Right atrium auricular region (tissue), 2 donors: Measurements from ENCODE around the gene ICOSLG. TPM values are rescaled to one million over a fixed set of nuclear protein-coding genes. Genes with fewer than 3 reads are reported as not detected.
"Not testable (repeated sequence)": the region's sequence is repeated elsewhere in the genome, so short reads cannot be mapped to it uniquely, and the experiment has no call there.

Source experiments
- DNase-seq: peaks from one replicate; pipeline ENCODE4 v3.0.0-alpha.2; 2019; ENCODE audit warnings: low spot score
- H3K27ac ChIP-seq, 2 donors: fragments of 200-600 bp; sonication (generic); 1 replicate in 1 of 2; 2 replicates in 1 of 2; pipeline ENCODE4 v1.5.1; 2016 to 2019
- H3K27me3 ChIP-seq, 2 donors: fragments of 200-600 bp; sonication (generic); one replicate each; pipeline versions ENCODE4 v1.5.1 to v1.6.0; 2017 to 2019
- H3K36me3 ChIP-seq: fragments of 200-600 bp; sonication (generic); one replicate; pipeline ENCODE4 v1.5.1; 2016
- H3K4me1 ChIP-seq, 2 donors: fragments of 200-600 bp; sonication (generic); one replicate each; pipeline versions ENCODE4 v1.5.1 to v1.6.0; 2017 to 2019
- H3K4me3 ChIP-seq, 2 donors: fragments of 200-600 bp; sonication (generic); 1 replicate in 1 of 2; 2 replicates in 1 of 2; pipeline ENCODE4 v1.5.1; 2017 to 2019; ENCODE audit warnings: mild to moderate bottlenecking in 1 of 2, moderate library complexity in 1 of 2
- H3K9me3 ChIP-seq, 2 donors: fragments of 200-600 bp; sonication (generic); one replicate each; pipeline ENCODE4 v1.5.1; 2019
- total RNA-seq, 2 donors: library from RNA; depleted of rRNA; stranded (reverse); fragments of >200 nt; gene quantifications; one replicate each; pipeline ENCODE4 v1.1.0, GENCODE V29; 2016
- TF ChIP-seq, protein P1 (sequence below), 2 donors: fragments of 200-600 bp; sonication (generic); IDR thresholded peaks; one replicate each; pipeline ENCODE4 v1.5.1; 2019; ENCODE audit warnings: antibody characterized with exemption in 2 of 2

The ICOSLG gene
- 1 to 10 TPM; 1.0 to 1.1 TPM for total RNA-seq

GRCh38 chr21:44240842-44241241 lies at the start of gene ICOSLG:
Gene ICOSLG (minus strand): TSS chr21:44240943. CDS start chr21:44240817, 126 bp downstream.
- H3K27me3 ChIP-seq, H3K4me3 ChIP-seq, H3K9me3 ChIP-seq: not testable (repeated sequence)

DNA sequence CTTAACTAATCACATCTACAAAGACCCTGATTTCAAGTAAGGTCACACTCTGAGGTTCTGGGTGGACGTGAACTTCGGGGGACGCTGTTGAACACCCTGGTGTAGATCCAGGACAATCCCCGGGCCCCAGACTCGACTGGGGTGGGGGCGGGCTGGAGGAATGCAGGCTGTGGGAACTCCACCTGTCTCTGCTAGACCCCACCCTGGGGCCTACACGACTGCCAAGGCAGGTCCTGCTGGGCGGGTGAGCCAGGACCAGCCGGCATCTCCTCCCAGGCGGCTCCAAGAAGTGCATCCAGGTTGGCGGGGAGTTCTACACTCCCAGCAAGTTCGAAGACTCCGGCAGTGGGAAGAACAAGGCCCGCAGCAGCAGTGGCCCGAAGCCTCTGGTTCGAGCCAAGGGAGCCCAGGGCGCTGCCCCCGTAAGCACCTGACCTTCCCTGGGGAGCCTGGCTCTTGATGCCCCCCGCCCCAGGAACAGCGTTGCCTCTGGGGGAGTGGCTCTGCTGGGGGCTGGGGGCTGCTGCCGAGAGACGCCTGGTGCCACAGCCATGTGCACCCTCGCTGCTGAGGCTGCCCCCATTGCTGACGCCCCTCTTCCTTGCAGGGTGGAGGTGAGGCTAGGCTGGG lies 48.8 kb upstream of the ICOSLG start:
- DNase-seq: no peak
- TF ChIP-seq, protein P1, sequence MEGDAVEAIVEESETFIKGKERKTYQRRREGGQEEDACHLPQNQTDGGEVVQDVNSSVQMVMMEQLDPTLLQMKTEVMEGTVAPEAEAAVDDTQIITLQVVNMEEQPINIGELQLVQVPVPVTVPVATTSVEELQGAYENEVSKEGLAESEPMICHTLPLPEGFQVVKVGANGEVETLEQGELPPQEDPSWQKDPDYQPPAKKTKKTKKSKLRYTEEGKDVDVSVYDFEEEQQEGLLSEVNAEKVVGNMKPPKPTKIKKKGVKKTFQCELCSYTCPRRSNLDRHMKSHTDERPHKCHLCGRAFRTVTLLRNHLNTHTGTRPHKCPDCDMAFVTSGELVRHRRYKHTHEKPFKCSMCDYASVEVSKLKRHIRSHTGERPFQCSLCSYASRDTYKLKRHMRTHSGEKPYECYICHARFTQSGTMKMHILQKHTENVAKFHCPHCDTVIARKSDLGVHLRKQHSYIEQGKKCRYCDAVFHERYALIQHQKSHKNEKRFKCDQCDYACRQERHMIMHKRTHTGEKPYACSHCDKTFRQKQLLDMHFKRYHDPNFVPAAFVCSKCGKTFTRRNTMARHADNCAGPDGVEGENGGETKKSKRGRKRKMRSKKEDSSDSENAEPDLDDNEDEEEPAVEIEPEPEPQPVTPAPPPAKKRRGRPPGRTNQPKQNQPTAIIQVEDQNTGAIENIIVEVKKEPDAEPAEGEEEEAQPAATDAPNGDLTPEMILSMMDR (IDR thresholded peaks at IDR 0.05): no peak
- Histone ChIP-seq H3K36me3 (no peaks in the 10 kb centered on the region), H3K4me1 (peaks cover 0 to 13% of the 10 kb centered on the region in 2 donors), H3K4me3 (no peak overlapping the region), H3K27ac (no peak overlapping the region), H3K27me3 (no peaks in the 10 kb centered on the region), H3K9me3 (no peaks in the 10 kb centered on the region)

More at GRCh38 chr21:44240842-44241241, at the start of gene ICOSLG:
- not testable (repeated sequence) for H3K36me3 ChIP-seq, H3K27ac ChIP-seq, H3K4me1 ChIP-seq, DNase-seq

- Histone ChIP-seq H3K27me3 (no peaks in the 10 kb centered on the region), H3K4me3 (no peak overlapping the region), H3K4me1 (peaks cover 0 to 9% of the 10 kb centered on the region in 2 donors), H3K9me3 (no peaks in the 10 kb centered on the region), H3K36me3 (no peaks in the 10 kb centered on the region), H3K27ac (no peak overlapping the region)
- TF ChIP-seq, protein P1 (IDR thresholded peaks at IDR 0.05): no peak
- DNase-seq: no peak
Measured at GRCh38 chr21:44288251-44289110, 47.7 kb upstream of the ICOSLG start.

- no peak overlapping the region for H3K27ac ChIP-seq
- H3K4me3 ChIP-seq: no peak overlapping the region
- no peaks in the 10 kb centered on the region for H3K9me3 ChIP-seq
- no peak for DNase-seq
- H3K4me1 ChIP-seq: peaks cover 0 to 9% of the 10 kb centered on the region in 2 donors
- H3K36me3 ChIP-seq: no peaks in the 10 kb centered on the region
- TF ChIP-seq, protein P1 (IDR thresholded peaks at IDR 0.05): no peak
- no peaks in the 10 kb centered on the region for H3K27me3 ChIP-seq
Measured at GRCh38 chr21:44286716-44287632, 46.2 kb upstream of the ICOSLG start.

DNA sequence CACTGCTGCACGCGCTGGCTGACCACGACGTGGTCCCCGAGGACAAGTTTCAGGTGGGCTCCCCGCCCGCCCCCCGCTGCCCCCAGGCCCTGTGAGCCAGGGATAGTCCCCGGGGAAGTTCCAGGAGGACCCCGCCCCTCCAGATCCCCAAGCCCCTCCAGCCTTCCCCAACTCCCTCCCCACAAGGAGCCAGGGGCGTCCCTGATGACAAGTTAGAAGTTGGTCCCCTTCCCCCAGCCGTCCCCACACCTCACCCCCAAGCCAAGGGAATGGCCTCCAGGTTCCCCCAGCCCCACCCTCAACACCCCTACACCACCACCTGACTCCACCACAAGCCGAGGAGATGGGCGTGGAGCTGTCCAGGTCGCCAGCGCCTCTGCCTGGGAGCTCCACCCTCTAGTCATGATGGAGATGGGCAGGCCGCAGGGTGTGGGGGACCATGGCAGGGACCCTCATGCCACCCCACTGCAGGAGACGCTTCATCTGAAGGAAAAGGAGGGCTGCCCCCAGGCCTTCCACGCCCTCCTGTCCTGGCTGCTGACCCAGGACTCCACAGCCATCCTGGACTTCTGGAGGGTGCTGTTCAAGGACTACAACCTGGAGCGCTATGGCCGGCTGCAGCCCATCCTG lies 45.5 kb upstream of the ICOSLG start:
- H3K4me3 ChIP-seq: peak overlapping the region in 1 of 2 donors; percentile 41
- no peak for DNase-seq
- no peak overlapping the region for H3K27ac ChIP-seq
- no peaks in the 10 kb centered on the region for H3K27me3 ChIP-seq
- H3K9me3 ChIP-seq: no peaks in the 10 kb centered on the region
- H3K36me3 ChIP-seq: no peaks in the 10 kb centered on the region
- peaks cover 0 to 9% of the 10 kb centered on the region in 2 donors for H3K4me1 ChIP-seq
- TF ChIP-seq, protein P1 (IDR thresholded peaks at IDR 0.05): no peak
